GM21423 (cell line): ENCODE data around the gene LRRC4B.

Experiments used
- ATAC-seq: cut with Tn5 transposase; IDR thresholded peaks from one replicate; pipeline ENCODE4 v1.9.1; 2021; ENCODE audit warnings: mild to moderate bottlenecking, moderate library complexity; ENCODE audit not compliant: unreplicated experiment

LRRC4B gene

GRCh38 chr19:50573741-50574461 is 5.7 kb upstream of the LRRC4B start:
- no peak for ATAC-seq

GRCh38 chr19:50570997-50571396 is 2.8 kb upstream of the LRRC4B start:
- ATAC-seq: no peak

- ATAC-seq: no peak
Observed at GRCh38 chr19:50569938-50570540, 1.8 kb upstream of the LRRC4B start.

GRCh38 chr19:50568728-50569698 is 778 bp upstream of the LRRC4B start:
- no peak for ATAC-seq

GRCh38 chr19:50567052-50567841 is 988 bp downstream of the LRRC4B start:
- ATAC-seq: no peak

GRCh38 chr19:50565984-50566903 is 2.0 kb downstream of the LRRC4B start:
- no peak for ATAC-seq

GRCh38 chr19:50564229-50565105 is 3.8 kb downstream of the LRRC4B start:
- ATAC-seq: no peak

- ATAC-seq: no peak
Observed at GRCh38 chr19:50563597-50563996, 4.6 kb downstream of the LRRC4B start.

GRCh38 chr19:50562996-50563395 is 5.2 kb downstream of the LRRC4B start:
- ATAC-seq: no peak

GRCh38 chr19:50562329-50562728 is 5.9 kb downstream of the LRRC4B start:
- no peak for ATAC-seq

GRCh38 chr19:50559636-50560035 is 8.6 kb downstream of the LRRC4B start:
- no peak for ATAC-seq

- ATAC-seq: no peak
Observed at GRCh38 chr19:50558449-50558848, 9.8 kb downstream of the LRRC4B start.

GRCh38 chr19:50558039-50558438 is 10.2 kb downstream of the LRRC4B start:
- ATAC-seq: no peak

GRCh38 chr19:50557009-50557613 is 11.1 kb downstream of the LRRC4B start:
- no peak for ATAC-seq

- ATAC-seq: no peak
Observed at GRCh38 chr19:50556282-50557008, 11.8 kb downstream of the LRRC4B start.

- ATAC-seq: no peak
Observed at GRCh38 chr19:50555450-50556281, 12.6 kb downstream of the LRRC4B start.

- no peak for ATAC-seq
Observed at GRCh38 chr19:50555033-50555432, 13.2 kb downstream of the LRRC4B start.
